Liver (tissue), 9 donors: ENCODE results near the gene RCAN3. TPM values are rescaled to one million over a fixed set of nuclear protein-coding genes. Genes with fewer than 3 reads are reported as not detected.

Experiments
- DNase-seq: peaks from one replicate; pipeline ENCODE4 v3.0.0-alpha.2; 2017; ENCODE audit warnings: low spot score
- H3K27ac ChIP-seq, 2 donors: one replicate each; pipeline ENCODE4 v1.7.0; 2013; ENCODE audit warnings: inconsistent platforms in 2 of 2, low read length in 2 of 2, control low read depth in 1 of 2, low read depth in 1 of 2, mild to moderate bottlenecking in 1 of 2
- H3K27me3 ChIP-seq, 4 donors: one replicate each; pipeline versions ENCODE4 v1.6.1 to v1.7.0; 2013; ENCODE audit warnings: low read length in 3 of 4, inconsistent platforms in 1 of 4, mild to moderate bottlenecking in 1 of 4, moderate library complexity in 1 of 4; ENCODE audit not compliant: control insufficient read depth in 4 of 4, insufficient read depth in 4 of 4
- H3K36me3 ChIP-seq, 4 donors: one replicate each; pipeline versions ENCODE4 v1.6.1 to v1.7.0; 2013; ENCODE audit warnings: low read length in 3 of 4, mild to moderate bottlenecking in 3 of 4, low read depth in 1 of 4, moderate library complexity in 1 of 4; ENCODE audit not compliant: control insufficient read depth in 4 of 4, insufficient read depth in 3 of 4
- H3K4me1 ChIP-seq, 4 donors: one replicate each; pipeline versions ENCODE4 v1.6.1 to v1.7.0; 2013; ENCODE audit warnings: low read length in 3 of 4, mild to moderate bottlenecking in 3 of 4, moderate library complexity in 1 of 4; ENCODE audit not compliant: control insufficient read depth in 4 of 4, insufficient read depth in 4 of 4
- H3K4me3 ChIP-seq, 3 donors: one replicate each; pipeline versions ENCODE4 v1.6.1 to v1.7.0; 2013; ENCODE audit warnings: low read length in 3 of 3, control low read depth in 1 of 3, low read depth in 1 of 3, mild to moderate bottlenecking in 1 of 3
- H3K9ac ChIP-seq, 2 donors: one replicate each; pipeline ENCODE4 v1.7.0; 2013; ENCODE audit warnings: low read length in 2 of 2, mild to moderate bottlenecking in 2 of 2, moderate library complexity in 2 of 2, control low read depth in 1 of 2, low read depth in 1 of 2
- H3K9me3 ChIP-seq, 4 donors: one replicate each; pipeline versions ENCODE4 v1.6.1 to v1.7.0; 2013; ENCODE audit warnings: low read length in 3 of 4; ENCODE audit not compliant: control insufficient read depth in 4 of 4
- EGR1 ChIP-seq, 2 donors: IDR thresholded peaks; 2 replicates each; pipeline ENCODE4 v1.6.1; 2016 to 2018; ENCODE audit warnings: antibody characterized with exemption in 2 of 2, low read depth in 2 of 2
- FOXA1 ChIP-seq: IDR thresholded peaks from 2 replicates; pipeline ENCODE4 v1.6.1; 2016; ENCODE audit warnings: antibody characterized with exemption
- FOXA2 ChIP-seq: IDR thresholded peaks from 2 replicates; pipeline ENCODE4 v1.6.1; 2016; ENCODE audit warnings: antibody characterized with exemption
- GABPA ChIP-seq, 2 donors: IDR thresholded peaks in 1 of 2; conservative IDR thresholded peaks in 1 of 2; 2 replicates each; pipeline ENCODE4 v1.6.1; 2016; ENCODE audit warnings: antibody characterized with exemption in 2 of 2, mild to moderate bottlenecking in 1 of 2, moderate library complexity in 1 of 2
- JUND ChIP-seq, 2 donors: IDR thresholded peaks; 2 replicates each; pipeline ENCODE4 v1.6.1; 2016; ENCODE audit warnings: antibody characterized with exemption in 2 of 2
- NR2F2 ChIP-seq: IDR thresholded peaks from 2 replicates; pipeline ENCODE4 v1.6.1; 2016; ENCODE audit warnings: antibody characterized with exemption
- RAD21 ChIP-seq, 2 donors: IDR thresholded peaks; 2 replicates each; pipeline ENCODE4 v1.6.1; 2016; ENCODE audit warnings: antibody characterized with exemption in 2 of 2, mild to moderate bottlenecking in 2 of 2
- RXRA ChIP-seq, 2 donors: IDR thresholded peaks; 2 replicates each; pipeline ENCODE4 v1.6.1; 2017 to 2018; ENCODE audit warnings: antibody characterized with exemption in 2 of 2, mild to moderate bottlenecking in 1 of 2
- SP1 ChIP-seq: IDR thresholded peaks from 2 replicates; pipeline ENCODE4 v1.6.1; 2018; ENCODE audit warnings: antibody characterized with exemption, mild to moderate bottlenecking
- YY1 ChIP-seq: IDR thresholded peaks from 2 replicates; pipeline ENCODE4 v1.6.1; 2016; ENCODE audit warnings: antibody characterized with exemption, mild to moderate bottlenecking
- WGBS: extraction: QIAGEN DNeasy Blood & Tissue Kit; methylation state at CpG from one replicate; pipeline ENCODE4 v1.1.7; 2013; 5-methylcytosine and 5-hydroxymethylcytosine counted together
- polyA plus RNA-seq, 2 donors: library from polyadenylated mRNA; stranded (reverse) in 1 of 2; unstranded in 1 of 2; fragments of 200-250 nt in 1 of 2; fragments of >200 nt in 1 of 2; fragmentation: Nextera tagmentation in 1 of 2; extraction: Ambion mirVana in 1 of 2; gene quantifications; one replicate each; pipeline versions ENCODE4 v1.2.1 to v1.2.3, GENCODE V29; 2013 to 2015
- total RNA-seq, 2 donors: library from RNA; depleted of rRNA; stranded (reverse); fragments of >200 nt; gene quantifications; one replicate each; pipeline ENCODE4 v1.2.3, GENCODE V29; 2014
- TF ChIP-seq, protein P1 (sequence below): fragments of 150-350 bp; IDR thresholded peaks from 2 replicates; pipeline ENCODE4 v1.5.1; 2017; ENCODE audit warnings: improper control_type of control experiment, low read depth, low read length; ENCODE audit not compliant: missing input control
- TF ChIP-seq, protein P2 (sequence below): IDR thresholded peaks from 2 replicates; pipeline ENCODE4 v1.6.1; 2016; ENCODE audit warnings: antibody characterized with exemption, mild to moderate bottlenecking
- TF ChIP-seq, protein P3 (sequence below): IDR thresholded peaks from 2 replicates; pipeline ENCODE4 v1.6.1; 2016; ENCODE audit warnings: antibody characterized with exemption
- donor health status: healthy.
- donor health status: healthy.
- donor health status: healthy.
- donor health status: healthy.
- donor health status: healthy.

Gene RCAN3
- total and polyA plus RNA-seq, 4 donors = 0.97 to 3.1 (median 1.2) TPM

DNA sequence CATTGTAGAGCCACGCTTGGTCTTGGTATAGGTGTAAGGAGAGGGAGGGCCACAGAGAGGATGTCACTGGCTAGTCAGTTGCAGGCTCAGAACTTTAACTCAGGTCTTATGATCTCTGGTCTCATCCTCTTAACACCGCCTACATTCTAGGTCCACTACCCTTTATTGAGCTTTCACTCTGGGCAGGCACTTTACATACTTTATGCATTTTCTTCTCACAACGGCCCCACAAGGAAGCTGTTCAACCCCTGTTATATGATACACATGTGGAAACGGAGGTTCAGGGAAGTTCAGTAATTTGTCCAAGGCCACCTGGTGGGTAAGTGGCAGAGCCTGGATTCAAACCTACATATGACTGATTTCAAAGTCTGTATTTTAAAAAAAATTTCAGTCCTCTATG is 25.3 kb upstream of the RCAN3 start:
- Histone ChIP-seq H3K4me3 (no peak overlapping the region), H3K4me1 (no peaks in the 10 kb centered on the region), H3K9me3 (no peaks in the 10 kb centered on the region), H3K9ac (no peak overlapping the region), H3K27me3 (no peaks in the 10 kb centered on the region), H3K27ac (no peak overlapping the region), H3K36me3 (no peaks in the 10 kb centered on the region)
- TF ChIP-seq FOXA1 (no peak), SP1 (no peak), JUND (IDR thresholded peaks at IDR 0.05) (no peak), EGR1 (IDR thresholded peaks at IDR 0.05; ENCODE audit: low read depth in 2 of 2) (no peak), YY1 (no peak), GABPA (IDR thresholded peaks at IDR 0.05 in 1 of 2, conservative IDR thresholded peaks at IDR 0.05 in 1 of 2) (no peak)
- 93% methylated on average over 4 of the region's 4 CpGs for WGBS
- DNase-seq = no peak

DNA sequence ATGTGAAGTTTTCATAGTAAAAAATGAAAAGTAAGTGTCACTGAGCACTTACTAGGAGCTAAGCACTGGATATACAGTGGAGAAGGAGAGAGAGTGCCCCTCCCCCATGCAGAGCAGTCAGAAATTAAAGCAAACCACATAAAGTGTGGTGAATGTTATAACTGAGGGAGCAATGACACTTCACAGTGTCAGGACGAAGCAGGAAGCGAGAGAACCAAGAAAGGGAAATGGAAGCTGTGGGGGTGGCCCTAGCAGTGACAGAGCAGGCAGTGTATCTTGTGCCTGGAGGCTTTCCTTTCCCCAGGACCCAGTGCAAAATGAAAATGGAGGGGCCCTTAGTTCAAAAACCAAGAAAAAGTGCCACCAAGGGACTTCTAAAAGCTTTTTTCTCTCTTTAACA is 21.5 kb upstream of the RCAN3 start:
- H3K27me3 ChIP-seq = no peaks in the 10 kb centered on the region

More for the DNA sequence above, 21.5 kb upstream of the RCAN3 start:
- no peak overlapping the region for H3K9ac ChIP-seq
- H3K4me1 ChIP-seq = no peaks in the 10 kb centered on the region
- no peak overlapping the region for H3K27ac ChIP-seq
- H3K4me3 ChIP-seq = no peak overlapping the region
- no peak for DNase-seq
- no peaks in the 10 kb centered on the region for H3K9me3 ChIP-seq
- WGBS = 60% methylated on average over 2 of the region's 2 CpGs
- no peak for TF ChIP-seq RAD21 (IDR thresholded peaks at IDR 0.05)
- TF ChIP-seq EGR1 (IDR thresholded peaks at IDR 0.05; ENCODE audit: low read depth in 2 of 2) = no peak
- TF ChIP-seq, protein P1, sequence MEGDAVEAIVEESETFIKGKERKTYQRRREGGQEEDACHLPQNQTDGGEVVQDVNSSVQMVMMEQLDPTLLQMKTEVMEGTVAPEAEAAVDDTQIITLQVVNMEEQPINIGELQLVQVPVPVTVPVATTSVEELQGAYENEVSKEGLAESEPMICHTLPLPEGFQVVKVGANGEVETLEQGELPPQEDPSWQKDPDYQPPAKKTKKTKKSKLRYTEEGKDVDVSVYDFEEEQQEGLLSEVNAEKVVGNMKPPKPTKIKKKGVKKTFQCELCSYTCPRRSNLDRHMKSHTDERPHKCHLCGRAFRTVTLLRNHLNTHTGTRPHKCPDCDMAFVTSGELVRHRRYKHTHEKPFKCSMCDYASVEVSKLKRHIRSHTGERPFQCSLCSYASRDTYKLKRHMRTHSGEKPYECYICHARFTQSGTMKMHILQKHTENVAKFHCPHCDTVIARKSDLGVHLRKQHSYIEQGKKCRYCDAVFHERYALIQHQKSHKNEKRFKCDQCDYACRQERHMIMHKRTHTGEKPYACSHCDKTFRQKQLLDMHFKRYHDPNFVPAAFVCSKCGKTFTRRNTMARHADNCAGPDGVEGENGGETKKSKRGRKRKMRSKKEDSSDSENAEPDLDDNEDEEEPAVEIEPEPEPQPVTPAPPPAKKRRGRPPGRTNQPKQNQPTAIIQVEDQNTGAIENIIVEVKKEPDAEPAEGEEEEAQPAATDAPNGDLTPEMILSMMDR = no peak
- TF ChIP-seq, protein P2, sequence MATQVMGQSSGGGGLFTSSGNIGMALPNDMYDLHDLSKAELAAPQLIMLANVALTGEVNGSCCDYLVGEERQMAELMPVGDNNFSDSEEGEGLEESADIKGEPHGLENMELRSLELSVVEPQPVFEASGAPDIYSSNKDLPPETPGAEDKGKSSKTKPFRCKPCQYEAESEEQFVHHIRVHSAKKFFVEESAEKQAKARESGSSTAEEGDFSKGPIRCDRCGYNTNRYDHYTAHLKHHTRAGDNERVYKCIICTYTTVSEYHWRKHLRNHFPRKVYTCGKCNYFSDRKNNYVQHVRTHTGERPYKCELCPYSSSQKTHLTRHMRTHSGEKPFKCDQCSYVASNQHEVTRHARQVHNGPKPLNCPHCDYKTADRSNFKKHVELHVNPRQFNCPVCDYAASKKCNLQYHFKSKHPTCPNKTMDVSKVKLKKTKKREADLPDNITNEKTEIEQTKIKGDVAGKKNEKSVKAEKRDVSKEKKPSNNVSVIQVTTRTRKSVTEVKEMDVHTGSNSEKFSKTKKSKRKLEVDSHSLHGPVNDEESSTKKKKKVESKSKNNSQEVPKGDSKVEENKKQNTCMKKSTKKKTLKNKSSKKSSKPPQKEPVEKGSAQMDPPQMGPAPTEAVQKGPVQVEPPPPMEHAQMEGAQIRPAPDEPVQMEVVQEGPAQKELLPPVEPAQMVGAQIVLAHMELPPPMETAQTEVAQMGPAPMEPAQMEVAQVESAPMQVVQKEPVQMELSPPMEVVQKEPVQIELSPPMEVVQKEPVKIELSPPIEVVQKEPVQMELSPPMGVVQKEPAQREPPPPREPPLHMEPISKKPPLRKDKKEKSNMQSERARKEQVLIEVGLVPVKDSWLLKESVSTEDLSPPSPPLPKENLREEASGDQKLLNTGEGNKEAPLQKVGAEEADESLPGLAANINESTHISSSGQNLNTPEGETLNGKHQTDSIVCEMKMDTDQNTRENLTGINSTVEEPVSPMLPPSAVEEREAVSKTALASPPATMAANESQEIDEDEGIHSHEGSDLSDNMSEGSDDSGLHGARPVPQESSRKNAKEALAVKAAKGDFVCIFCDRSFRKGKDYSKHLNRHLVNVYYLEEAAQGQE = no peak
- no peak for TF ChIP-seq FOXA2
- TF ChIP-seq, protein P3, sequence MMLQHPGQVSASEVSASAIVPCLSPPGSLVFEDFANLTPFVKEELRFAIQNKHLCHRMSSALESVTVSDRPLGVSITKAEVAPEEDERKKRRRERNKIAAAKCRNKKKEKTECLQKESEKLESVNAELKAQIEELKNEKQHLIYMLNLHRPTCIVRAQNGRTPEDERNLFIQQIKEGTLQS = no peak
- no peak for TF ChIP-seq RXRA (IDR thresholded peaks at IDR 0.05)
- TF ChIP-seq NR2F2 = no peak
- TF ChIP-seq SP1 = no peak
- H3K36me3 ChIP-seq = no peaks in the 10 kb centered on the region
